DND-41 (cell line): ENCODE data around the gene PTPRD.

ENCODE experiments used
- ATAC-seq: fragments of 200-7000 bp; cut with Tn5 transposase; 3 replicates; pipeline ENCODE4 v1.9.1; 2021; ENCODE audit warnings: low read depth; ENCODE audit not compliant: insufficient read depth
- DNase-seq: peaks from one replicate; pipeline ENCODE4 v3.0.0-alpha.2; 2020
- H2AFZ ChIP-seq: 2 replicates; pipeline ENCODE4 v1.6.0; 2012; ENCODE audit warnings: low read depth, low read length
- H3K27ac ChIP-seq: 2 replicates; pipeline ENCODE4 v1.5.1; 2012; ENCODE audit warnings: low read length, inconsistent platforms
- H3K27me3 ChIP-seq: fragments of 200-600 bp; sonication (generic); 2 replicates; pipeline ENCODE4 v1.6.0; 2012; ENCODE audit warnings: low read length, mild to moderate bottlenecking, inconsistent platforms; ENCODE audit not compliant: insufficient read depth, poor library complexity
- H3K36me3 ChIP-seq: 2 replicates; pipeline ENCODE4 v1.5.1; 2012; ENCODE audit warnings: low read length, inconsistent platforms; ENCODE audit not compliant: insufficient read depth
- H3K4me1 ChIP-seq: 2 replicates; pipeline ENCODE4 v1.5.1; 2012; ENCODE audit warnings: mild to moderate bottlenecking, low read length; ENCODE audit not compliant: insufficient read depth
- H3K4me2 ChIP-seq: 2 replicates; pipeline ENCODE4 v1.6.0; 2012; ENCODE audit warnings: mild to moderate bottlenecking, moderate library complexity, low read length, inconsistent platforms; ENCODE audit not compliant: insufficient read depth
- H3K4me3 ChIP-seq, 2 experiments: fragments of 200-600 bp in 1 of 2; shearing (Covaris generic) in 1 of 2; 2 replicates each; pipeline ENCODE4 v1.5.1; 2012 to 2016; ENCODE audit warnings: inconsistent platforms in 2 of 2, low read length in 2 of 2, mild to moderate bottlenecking in 2 of 2, low read depth in 1 of 2, moderate library complexity in 1 of 2
- H3K79me2 ChIP-seq: 2 replicates; pipeline ENCODE4 v1.6.0; 2012; ENCODE audit warnings: low read length, inconsistent platforms; ENCODE audit not compliant: insufficient read depth
- H3K9ac ChIP-seq: 2 replicates; pipeline ENCODE4 v1.6.0; 2012; ENCODE audit warnings: low read depth, mild to moderate bottlenecking, inconsistent platforms, low read length, moderate library complexity
- H3K9me3 ChIP-seq: 2 replicates; pipeline ENCODE4 v1.5.1; 2012; ENCODE audit warnings: low read length, moderate library complexity, mild to moderate bottlenecking, inconsistent platforms; ENCODE audit not compliant: insufficient read depth, severe bottlenecking
- H4K20me1 ChIP-seq: 2 replicates; pipeline ENCODE4 v1.6.0; 2012; ENCODE audit warnings: low read length; ENCODE audit not compliant: insufficient read depth
- EZH2 ChIP-seq: IDR thresholded peaks from 3 replicates; pipeline ENCODE4 v1.6.1; 2012; ENCODE audit warnings: borderline replicate concordance, low read depth, mild to moderate bottlenecking, moderate library complexity, low read length, inconsistent platforms; ENCODE audit not compliant: severe bottlenecking
- TF ChIP-seq, protein P1 (sequence below): IDR thresholded peaks from 2 replicates; pipeline ENCODE4 v1.5.1; 2012; ENCODE audit warnings: borderline replicate concordance, low read length, moderate library complexity, mild to moderate bottlenecking; ENCODE audit not compliant: poor library complexity, severe bottlenecking; ENCODE audit errors: extremely low read depth

The PTPRD gene

DNA sequence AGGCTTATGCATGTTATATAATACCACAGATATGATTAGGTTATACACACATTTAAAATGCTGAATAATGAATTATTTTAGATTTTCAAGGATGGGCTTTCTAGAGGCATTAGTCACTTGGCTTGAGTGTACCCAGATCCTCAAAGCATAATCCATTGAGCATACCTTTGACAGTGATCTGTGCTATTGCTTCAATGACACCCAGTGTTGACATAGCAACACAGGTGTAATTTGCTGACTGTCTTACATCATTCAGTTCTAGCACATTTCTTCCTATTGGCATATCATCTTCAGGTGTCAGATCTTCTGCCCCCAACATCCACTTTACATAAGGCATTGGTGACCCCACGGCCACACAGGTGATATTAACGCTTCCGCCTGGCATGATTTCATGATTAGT lies 2091.7 kb downstream of the PTPRD start:
- H3K36me3 ChIP-seq = no peaks in the 10 kb centered on the region
- no peak for ATAC-seq
- H2AFZ ChIP-seq = no peak overlapping the region
- no peaks in the 10 kb centered on the region for H3K79me2 ChIP-seq
- no peaks in the 10 kb centered on the region for H4K20me1 ChIP-seq
- no peak overlapping the region for H3K27ac ChIP-seq
- H3K4me1 ChIP-seq = no peaks in the 10 kb centered on the region
- no peaks in the 10 kb centered on the region for H3K27me3 ChIP-seq
- no peak overlapping the region for H3K4me3 ChIP-seq
- TF ChIP-seq EZH2 = no peak
- TF ChIP-seq, protein P1, sequence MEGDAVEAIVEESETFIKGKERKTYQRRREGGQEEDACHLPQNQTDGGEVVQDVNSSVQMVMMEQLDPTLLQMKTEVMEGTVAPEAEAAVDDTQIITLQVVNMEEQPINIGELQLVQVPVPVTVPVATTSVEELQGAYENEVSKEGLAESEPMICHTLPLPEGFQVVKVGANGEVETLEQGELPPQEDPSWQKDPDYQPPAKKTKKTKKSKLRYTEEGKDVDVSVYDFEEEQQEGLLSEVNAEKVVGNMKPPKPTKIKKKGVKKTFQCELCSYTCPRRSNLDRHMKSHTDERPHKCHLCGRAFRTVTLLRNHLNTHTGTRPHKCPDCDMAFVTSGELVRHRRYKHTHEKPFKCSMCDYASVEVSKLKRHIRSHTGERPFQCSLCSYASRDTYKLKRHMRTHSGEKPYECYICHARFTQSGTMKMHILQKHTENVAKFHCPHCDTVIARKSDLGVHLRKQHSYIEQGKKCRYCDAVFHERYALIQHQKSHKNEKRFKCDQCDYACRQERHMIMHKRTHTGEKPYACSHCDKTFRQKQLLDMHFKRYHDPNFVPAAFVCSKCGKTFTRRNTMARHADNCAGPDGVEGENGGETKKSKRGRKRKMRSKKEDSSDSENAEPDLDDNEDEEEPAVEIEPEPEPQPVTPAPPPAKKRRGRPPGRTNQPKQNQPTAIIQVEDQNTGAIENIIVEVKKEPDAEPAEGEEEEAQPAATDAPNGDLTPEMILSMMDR = no peak
- no peaks in the 10 kb centered on the region for H3K9me3 ChIP-seq
- DNase-seq = no peak
- H3K4me2 ChIP-seq = no peak overlapping the region
- H3K9ac ChIP-seq = no peak overlapping the region

GRCh38 chr9:8515748-8516147 lies 2097.1 kb downstream of the PTPRD start:
- DNase-seq = no peak

GRCh38 chr9:8514760-8515159 lies 2098.0 kb downstream of the PTPRD start:
- no peak overlapping the region for H3K27ac ChIP-seq
- ATAC-seq = no peak
- no peak for DNase-seq
- H3K79me2 ChIP-seq = no peaks in the 10 kb centered on the region
- TF ChIP-seq EZH2 = no peak
- TF ChIP-seq, protein P1 = peak; percentile 31
- H3K9me3 ChIP-seq = no peaks in the 10 kb centered on the region
- no peak overlapping the region for H3K4me2 ChIP-seq
- H3K4me3 ChIP-seq = no peak overlapping the region
- H3K9ac ChIP-seq = no peak overlapping the region
- no peak overlapping the region for H2AFZ ChIP-seq
- no peaks in the 10 kb centered on the region for H4K20me1 ChIP-seq
- H3K36me3 ChIP-seq = no peaks in the 10 kb centered on the region
- H3K4me1 ChIP-seq = no peaks in the 10 kb centered on the region
- no peaks in the 10 kb centered on the region for H3K27me3 ChIP-seq

More at GRCh38 chr9:8515748-8516147, 2097.1 kb downstream of the PTPRD start:
- Histone ChIP-seq H3K36me3 (no peaks in the 10 kb centered on the region), H2AFZ (no peak overlapping the region), H3K27me3 (no peaks in the 10 kb centered on the region), H3K9ac (no peak overlapping the region), H4K20me1 (no peaks in the 10 kb centered on the region), H3K79me2 (no peaks in the 10 kb centered on the region), H3K9me3 (no peaks in the 10 kb centered on the region), H3K4me3 (no peak overlapping the region), H3K4me1 (no peaks in the 10 kb centered on the region), H3K27ac (no peak overlapping the region), H3K4me2 (no peak overlapping the region)
- TF ChIP-seq, protein P1 = no peak
- TF ChIP-seq EZH2 = no peak
- ATAC-seq = no peak
